Hepatocyte (in vitro differentiated cells): ENCODE measurements around the gene ALDH1L1. TPM values are rescaled to one million over a fixed set of nuclear protein-coding genes. Genes with fewer than 3 reads are reported as not detected.

Experiments used
- DNase-seq: peaks from one replicate; pipeline ENCODE4 v3.0.0-alpha.2; 2016; ENCODE audit warnings: low spot score
- H2AFZ ChIP-seq: fragments of 200-600 bp; sonication (generic); 2 replicates; pipeline ENCODE4 v1.6.0; 2016; ENCODE audit warnings: antibody characterized with exemption, mild to moderate bottlenecking
- H3K27ac ChIP-seq: fragments of 200-600 bp; sonication (generic); 2 replicates; pipeline ENCODE4 v1.5.1; 2016; ENCODE audit warnings: mild to moderate bottlenecking
- H3K27me3 ChIP-seq: fragments of 200-600 bp; sonication (generic); 2 replicates; pipeline ENCODE4 v1.6.1; 2016
- H3K36me3 ChIP-seq: fragments of 200-600 bp; sonication (generic); replicated peaks from 2 replicates; pipeline ENCODE4 v1.5.1; 2016; ENCODE audit warnings: low read depth; ENCODE audit not compliant: insufficient read depth
- H3K4me1 ChIP-seq: fragments of 200-600 bp; sonication (generic); 2 replicates; pipeline ENCODE4 v1.5.1; 2016; ENCODE audit warnings: mild to moderate bottlenecking, moderate library complexity; ENCODE audit not compliant: insufficient read depth
- H3K4me2 ChIP-seq: fragments of 200-600 bp; sonication (generic); 2 replicates; pipeline ENCODE4 v1.6.0; 2016
- H3K4me3 ChIP-seq: fragments of 200-600 bp; sonication (generic); 2 replicates; pipeline ENCODE4 v1.5.1; 2016; ENCODE audit warnings: mild to moderate bottlenecking
- H3K79me2 ChIP-seq: fragments of 200-600 bp; sonication (generic); 2 replicates; pipeline ENCODE4 v1.6.0; 2017; ENCODE audit warnings: mild to moderate bottlenecking
- H3K9me2 ChIP-seq: fragments of 200-600 bp; sonication (generic); replicated peaks from 2 replicates; pipeline ENCODE4 v1.6.0; 2017; ENCODE audit warnings: mild to moderate bottlenecking; ENCODE audit not compliant: insufficient read depth
- H3K9me3 ChIP-seq: fragments of 200-600 bp; sonication (generic); 2 replicates; pipeline ENCODE4 v1.5.1; 2016; ENCODE audit warnings: low read depth, mild to moderate bottlenecking
- H4K20me1 ChIP-seq: fragments of 200-600 bp; sonication (generic); 2 replicates; pipeline ENCODE4 v1.6.0; 2016; ENCODE audit warnings: mild to moderate bottlenecking; ENCODE audit not compliant: insufficient read depth, poor library complexity, severe bottlenecking
- EZH2 ChIP-seq: fragments of 200-600 bp; sonication (generic); IDR thresholded peaks from 2 replicates; pipeline ENCODE4 v1.6.1; 2016; ENCODE audit warnings: antibody characterized with exemption, mild to moderate bottlenecking, borderline replicate concordance
- EZH2phosphoT487 ChIP-seq: fragments of 200-600 bp; sonication (generic); IDR thresholded peaks from one replicate; pipeline ENCODE4 v1.6.1; 2018; ENCODE audit warnings: antibody characterized with exemption, mild to moderate bottlenecking, low read depth, moderate library complexity; ENCODE audit not compliant: unreplicated experiment, severe bottlenecking
- WGBS: methylation state at CpG from one replicate; pipeline ENCODE4 v1.1.6; 2016; ENCODE audit warnings: low lambda C conversion rate; ENCODE audit errors: missing lambda C conversion rate; 5-methylcytosine and 5-hydroxymethylcytosine counted together
- polyA plus RNA-seq: library from polyadenylated mRNA; unstranded; fragments of >200 nt; fragmentation: Nextera tagmentation; extraction: Ambion mirVana; gene quantifications from 2 replicates; pipeline ENCODE4 v1.2.1, GENCODE V29; 2016
- total RNA-seq: library from RNA; depleted of rRNA; stranded (reverse); fragments of >200 nt; gene quantifications from 2 replicates; pipeline ENCODE4 v1.2.3, GENCODE V29; 2014
- TF ChIP-seq, protein P1 (sequence below): fragments of 200-600 bp; sonication (generic); IDR thresholded peaks from 2 replicates; pipeline ENCODE4 v1.5.1; 2016; ENCODE audit warnings: antibody characterized with exemption, mild to moderate bottlenecking; ENCODE audit not compliant: poor library complexity

ALDH1L1 gene
- total and polyA plus RNA-seq, 2 experiments from 2014 or later, result 15.9 to 22.6 TPM

DNA sequence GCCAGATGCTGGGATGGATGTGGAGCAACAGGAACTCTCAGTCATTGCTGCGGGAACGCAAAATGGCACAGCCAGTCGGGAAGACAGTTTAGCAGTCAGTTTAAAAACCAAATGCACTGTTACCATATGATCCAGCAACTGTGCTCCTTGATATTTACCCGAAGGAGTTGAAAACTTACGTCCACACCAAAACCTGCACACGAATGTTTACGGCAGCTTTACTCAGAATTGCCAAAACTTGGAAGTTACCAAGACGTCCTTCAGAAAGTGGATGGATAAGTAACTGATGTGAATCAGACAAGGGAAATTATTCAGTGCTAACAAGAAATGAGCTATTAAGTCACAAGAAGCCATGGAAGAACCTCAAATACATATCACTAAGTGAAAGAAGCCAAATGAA is 60.4 kb downstream of the ALDH1L1 start:
- Histone ChIP-seq H3K4me2 (no peak overlapping the region), H3K36me3 (no peaks in the 10 kb centered on the region), H3K79me2 (no peaks in the 10 kb centered on the region), H3K9me2 (no peaks in the 10 kb centered on the region), H3K9me3 (no peaks in the 10 kb centered on the region), H2AFZ (no peak overlapping the region), H4K20me1 (no peaks in the 10 kb centered on the region), H3K4me1 (no peaks in the 10 kb centered on the region), H3K27me3 (no peaks in the 10 kb centered on the region), H3K27ac (no peak overlapping the region), H3K4me3 (no peak overlapping the region)
- no peak for DNase-seq
- TF ChIP-seq EZH2phosphoT487 (no peak), EZH2 (no peak)
- TF ChIP-seq, protein P1, sequence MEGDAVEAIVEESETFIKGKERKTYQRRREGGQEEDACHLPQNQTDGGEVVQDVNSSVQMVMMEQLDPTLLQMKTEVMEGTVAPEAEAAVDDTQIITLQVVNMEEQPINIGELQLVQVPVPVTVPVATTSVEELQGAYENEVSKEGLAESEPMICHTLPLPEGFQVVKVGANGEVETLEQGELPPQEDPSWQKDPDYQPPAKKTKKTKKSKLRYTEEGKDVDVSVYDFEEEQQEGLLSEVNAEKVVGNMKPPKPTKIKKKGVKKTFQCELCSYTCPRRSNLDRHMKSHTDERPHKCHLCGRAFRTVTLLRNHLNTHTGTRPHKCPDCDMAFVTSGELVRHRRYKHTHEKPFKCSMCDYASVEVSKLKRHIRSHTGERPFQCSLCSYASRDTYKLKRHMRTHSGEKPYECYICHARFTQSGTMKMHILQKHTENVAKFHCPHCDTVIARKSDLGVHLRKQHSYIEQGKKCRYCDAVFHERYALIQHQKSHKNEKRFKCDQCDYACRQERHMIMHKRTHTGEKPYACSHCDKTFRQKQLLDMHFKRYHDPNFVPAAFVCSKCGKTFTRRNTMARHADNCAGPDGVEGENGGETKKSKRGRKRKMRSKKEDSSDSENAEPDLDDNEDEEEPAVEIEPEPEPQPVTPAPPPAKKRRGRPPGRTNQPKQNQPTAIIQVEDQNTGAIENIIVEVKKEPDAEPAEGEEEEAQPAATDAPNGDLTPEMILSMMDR, result no peak
- 94% methylated on average over 8 of the region's 8 CpGs for WGBS

DNA sequence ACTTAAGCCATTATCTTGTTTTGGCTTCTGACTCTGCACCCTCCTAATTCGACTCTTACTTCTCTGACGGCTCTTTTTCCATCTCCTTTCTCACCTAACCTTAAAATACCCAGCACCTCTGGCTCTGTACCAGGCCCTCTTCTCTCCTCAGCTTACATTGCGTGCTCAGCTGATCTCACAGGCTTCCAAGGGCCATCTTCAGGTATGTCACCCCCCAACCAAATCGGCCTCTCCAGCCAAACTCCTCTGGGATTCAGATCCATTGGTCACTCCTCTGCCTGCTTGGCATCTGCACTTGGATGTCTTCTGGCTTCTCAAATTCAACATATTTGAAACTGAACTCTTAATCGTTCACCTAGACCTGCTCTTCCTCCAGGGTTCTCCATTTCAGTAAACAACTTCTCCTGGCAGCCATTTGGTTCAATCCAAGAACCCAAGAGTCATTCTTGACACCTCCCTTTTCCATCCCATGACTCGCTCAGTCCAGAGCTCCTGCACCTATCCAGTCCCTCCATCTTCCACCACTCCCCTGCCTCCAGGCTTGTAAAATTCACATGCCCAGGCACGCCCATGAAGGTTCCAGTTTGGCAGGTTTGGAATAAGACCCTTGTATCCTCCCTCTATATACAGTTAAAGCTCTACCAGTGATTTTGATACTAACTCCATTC is 61.2 kb downstream of the ALDH1L1 start:
- H3K27me3 ChIP-seq, result no peaks in the 10 kb centered on the region
- no peak for DNase-seq
- 95% methylated on average over 7 of the region's 7 CpGs for WGBS

DNA sequence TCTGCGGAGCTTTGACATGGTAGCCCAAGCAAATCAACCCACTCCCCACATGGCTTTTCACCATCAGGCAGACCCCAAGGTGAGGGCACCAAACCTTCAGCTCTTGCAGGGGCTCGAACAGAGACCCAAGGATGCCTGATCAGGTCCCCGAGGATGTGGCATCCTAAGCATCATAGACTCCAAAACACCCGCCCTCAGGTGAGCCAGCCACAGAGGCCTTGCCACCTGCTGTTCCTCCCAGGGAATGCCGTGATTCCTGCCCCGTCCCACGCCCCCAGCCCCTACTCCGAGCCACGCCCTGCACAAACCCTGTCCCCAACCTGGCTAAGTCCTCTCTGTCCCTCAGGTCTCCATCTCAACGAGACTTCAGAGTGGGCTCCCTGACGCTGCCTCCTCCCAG is 61.8 kb downstream of the ALDH1L1 start:
- Histone ChIP-seq H3K4me1 (no peaks in the 10 kb centered on the region), H3K79me2 (no peaks in the 10 kb centered on the region), H3K27me3 (no peaks in the 10 kb centered on the region), H3K36me3 (no peaks in the 10 kb centered on the region), H4K20me1 (no peaks in the 10 kb centered on the region), H2AFZ (no peak overlapping the region), H3K4me3 (no peak overlapping the region), H3K9me2 (no peaks in the 10 kb centered on the region), H3K4me2 (no peak overlapping the region), H3K9me3 (no peaks in the 10 kb centered on the region), H3K27ac (no peak overlapping the region)
- TF ChIP-seq EZH2phosphoT487 (no peak), EZH2 (no peak)
- TF ChIP-seq, protein P1, result no peak
- 92% methylated on average over 11 of the region's 11 CpGs for whole genome bisulfite sequencing
- DNase-seq, result no peak

More for the DNA sequence above, 61.2 kb downstream of the ALDH1L1 start:
- no peak for TF ChIP-seq EZH2
- Histone ChIP-seq H3K9me2 (no peaks in the 10 kb centered on the region), H3K9me3 (no peaks in the 10 kb centered on the region), H2AFZ (no peak overlapping the region), H3K4me3 (no peak overlapping the region), H3K79me2 (no peaks in the 10 kb centered on the region), H3K27ac (no peak overlapping the region), H4K20me1 (no peaks in the 10 kb centered on the region), H3K36me3 (no peaks in the 10 kb centered on the region), H3K4me1 (no peaks in the 10 kb centered on the region), H3K4me2 (no peak overlapping the region)

DNA sequence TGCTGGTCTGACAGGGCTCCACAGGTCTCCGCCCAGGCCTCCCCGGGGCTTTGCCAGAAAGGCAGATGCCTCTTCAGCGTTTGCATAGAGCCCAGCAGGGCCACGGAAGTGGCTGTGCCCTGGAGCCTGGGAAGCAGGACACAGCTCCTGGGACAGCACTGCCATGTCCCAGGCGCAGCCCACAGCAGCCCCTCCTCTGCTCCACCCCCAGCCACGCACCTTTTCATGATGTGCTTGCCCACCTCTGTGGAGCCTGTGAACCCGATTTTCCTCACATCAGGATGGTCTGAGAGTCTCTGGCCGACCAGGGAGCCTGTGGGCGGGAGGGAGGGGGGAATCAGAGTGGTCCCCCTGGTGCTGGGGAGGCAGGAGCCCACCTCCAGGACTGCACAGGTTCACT is 62.6 kb downstream of the ALDH1L1 start:
- H3K9me3 ChIP-seq, result no peaks in the 10 kb centered on the region
- no peak overlapping the region for H3K4me2 ChIP-seq
- TF ChIP-seq, protein P1, result no peak
- no peak for TF ChIP-seq EZH2
- no peak for TF ChIP-seq EZH2phosphoT487
- no peak overlapping the region for H3K27ac ChIP-seq
- no peaks in the 10 kb centered on the region for H3K9me2 ChIP-seq
- no peak overlapping the region for H3K4me3 ChIP-seq
- H4K20me1 ChIP-seq, result no peaks in the 10 kb centered on the region
- H2AFZ ChIP-seq, result no peak overlapping the region
- WGBS, result 80% methylated on average over 9 of the region's 9 CpGs
- no peak for DNase-seq
- H3K36me3 ChIP-seq, result no peaks in the 10 kb centered on the region
- no peaks in the 10 kb centered on the region for H3K79me2 ChIP-seq
- H3K27me3 ChIP-seq, result no peaks in the 10 kb centered on the region
- no peaks in the 10 kb centered on the region for H3K4me1 ChIP-seq
